ENCODE measurements around the gene MTARC2.

DNA sequence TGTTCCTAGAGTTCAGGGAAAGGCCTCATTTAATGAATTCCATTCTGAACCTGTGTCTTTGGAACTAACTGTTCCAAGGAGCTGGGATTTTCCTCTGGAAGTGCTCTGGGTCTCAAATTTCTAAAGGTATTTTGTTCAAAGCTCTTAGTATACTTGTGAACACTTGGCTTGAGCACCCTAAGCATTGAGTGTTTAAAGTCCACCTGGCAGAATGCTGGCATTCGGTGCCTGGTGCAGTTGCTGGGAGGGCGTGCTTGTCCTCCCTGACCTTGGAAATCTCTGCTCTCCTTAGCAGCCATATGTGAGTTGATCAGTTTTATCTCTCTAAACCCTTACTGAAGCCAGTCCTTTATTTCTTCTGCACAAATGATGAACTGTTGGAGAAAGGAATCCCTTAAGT is 3.0 kb downstream of the MTARC2 start:
- TF ChIP-seq, protein P1, sequence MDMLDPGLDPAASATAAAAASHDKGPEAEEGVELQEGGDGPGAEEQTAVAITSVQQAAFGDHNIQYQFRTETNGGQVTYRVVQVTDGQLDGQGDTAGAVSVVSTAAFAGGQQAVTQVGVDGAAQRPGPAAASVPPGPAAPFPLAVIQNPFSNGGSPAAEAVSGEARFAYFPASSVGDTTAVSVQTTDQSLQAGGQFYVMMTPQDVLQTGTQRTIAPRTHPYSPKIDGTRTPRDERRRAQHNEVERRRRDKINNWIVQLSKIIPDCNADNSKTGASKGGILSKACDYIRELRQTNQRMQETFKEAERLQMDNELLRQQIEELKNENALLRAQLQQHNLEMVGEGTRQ (IDR thresholded peaks at IDR 0.05; ENCODE audit: borderline replicate concordance, low read depth, low read length): no peak
- TF ChIP-seq GATAD2B (conservative IDR thresholded peaks at IDR 0.05; ENCODE audit: low read depth): no peak
- TF ChIP-seq, protein P2, sequence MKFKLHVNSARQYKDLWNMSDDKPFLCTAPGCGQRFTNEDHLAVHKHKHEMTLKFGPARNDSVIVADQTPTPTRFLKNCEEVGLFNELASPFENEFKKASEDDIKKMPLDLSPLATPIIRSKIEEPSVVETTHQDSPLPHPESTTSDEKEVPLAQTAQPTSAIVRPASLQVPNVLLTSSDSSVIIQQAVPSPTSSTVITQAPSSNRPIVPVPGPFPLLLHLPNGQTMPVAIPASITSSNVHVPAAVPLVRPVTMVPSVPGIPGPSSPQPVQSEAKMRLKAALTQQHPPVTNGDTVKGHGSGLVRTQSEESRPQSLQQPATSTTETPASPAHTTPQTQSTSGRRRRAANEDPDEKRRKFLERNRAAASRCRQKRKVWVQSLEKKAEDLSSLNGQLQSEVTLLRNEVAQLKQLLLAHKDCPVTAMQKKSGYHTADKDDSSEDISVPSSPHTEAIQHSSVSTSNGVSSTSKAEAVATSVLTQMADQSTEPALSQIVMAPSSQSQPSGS (IDR thresholded peaks at IDR 0.05; ENCODE audit: low read length): no peak
- no peak for TF ChIP-seq POLR2A (IDR thresholded peaks at IDR 0.05; ENCODE audit: low read depth, low read length)
- TF ChIP-seq, protein P3, sequence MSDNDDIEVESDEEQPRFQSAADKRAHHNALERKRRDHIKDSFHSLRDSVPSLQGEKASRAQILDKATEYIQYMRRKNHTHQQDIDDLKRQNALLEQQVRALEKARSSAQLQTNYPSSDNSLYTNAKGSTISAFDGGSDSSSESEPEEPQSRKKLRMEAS (IDR thresholded peaks at IDR 0.05; ENCODE audit: low read depth, low read length): no peak
- TF ChIP-seq, protein P4, sequence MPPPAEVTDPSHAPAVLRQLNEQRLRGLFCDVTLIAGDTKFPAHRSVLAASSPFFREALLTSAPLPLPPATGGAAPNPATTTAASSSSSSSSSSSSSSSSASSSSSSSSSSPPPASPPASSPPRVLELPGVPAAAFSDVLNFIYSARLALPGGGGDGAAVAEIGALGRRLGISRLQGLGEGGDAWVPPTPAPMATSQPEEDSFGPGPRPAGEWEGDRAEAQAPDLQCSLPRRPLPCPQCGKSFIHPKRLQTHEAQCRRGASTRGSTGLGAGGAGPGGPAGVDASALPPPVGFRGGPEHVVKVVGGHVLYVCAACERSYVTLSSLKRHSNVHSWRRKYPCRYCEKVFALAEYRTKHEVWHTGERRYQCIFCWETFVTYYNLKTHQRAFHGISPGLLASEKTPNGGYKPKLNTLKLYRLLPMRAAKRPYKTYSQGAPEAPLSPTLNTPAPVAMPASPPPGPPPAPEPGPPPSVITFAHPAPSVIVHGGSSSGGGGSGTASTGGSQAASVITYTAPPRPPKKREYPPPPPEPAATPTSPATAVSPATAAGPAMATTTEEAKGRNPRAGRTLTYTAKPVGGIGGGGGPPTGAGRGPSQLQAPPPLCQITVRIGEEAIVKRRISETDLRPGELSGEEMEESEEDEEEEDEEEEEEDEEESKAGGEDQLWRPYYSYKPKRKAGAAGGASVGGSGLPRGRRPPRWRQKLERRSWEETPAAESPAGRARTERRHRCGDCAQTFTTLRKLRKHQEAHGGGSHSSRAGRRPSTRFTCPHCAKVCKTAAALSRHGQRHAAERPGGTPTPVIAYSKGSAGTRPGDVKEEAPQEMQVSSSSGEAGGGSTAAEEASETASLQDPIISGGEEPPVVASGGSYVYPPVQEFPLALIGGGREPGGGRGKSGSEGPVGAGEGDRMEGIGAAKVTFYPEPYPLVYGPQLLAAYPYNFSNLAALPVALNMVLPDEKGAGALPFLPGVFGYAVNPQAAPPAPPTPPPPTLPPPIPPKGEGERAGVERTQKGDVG (CRISPR knock-in tag; IDR thresholded peaks at IDR 0.05): no peak
- no peak for TF ChIP-seq NFYB (IDR thresholded peaks at IDR 0.05; ENCODE audit: insufficient read depth, low read depth, low read length)
- TF ChIP-seq CBFB (IDR thresholded peaks at IDR 0.05; ENCODE audit: low read depth): no peak
- no peak for TF ChIP-seq CHD2 (IDR thresholded peaks at IDR 0.05; ENCODE audit: borderline replicate concordance, low read depth, low read length)

All from GM12878 (cell line).